ENCODE data around the gene TYW1. TPM values are rescaled to one million over a fixed set of nuclear protein-coding genes. Genes with fewer than 3 reads are reported as not detected.
"Not testable (repeated sequence)": the region's sequence is repeated elsewhere in the genome, so short reads cannot be mapped to it uniquely, and the experiment has no call there.

TYW1 gene
- total RNA-seq, 1 donor from 2014 or later: 15.4 TPM

- H3K27ac ChIP-seq; DNase-seq; H3K4me1 ChIP-seq; H3K9me3 ChIP-seq; H3K36me3 ChIP-seq; intact Hi-C loops (cut with DNase I); H3K4me3 ChIP-seq; H3K27me3 ChIP-seq (ENCODE audit: low read depth): not testable (repeated sequence)
- ATAC-seq: peak in 1 of 2 donors; percentile 55
- peak; percentile 21 for TF ChIP-seq CTCF (IDR thresholded peaks at IDR 0.05)
Measured at GRCh38 chr7:67176730-67177129, 180.1 kb downstream of the TYW1 start.

GRCh38 chr7:67178915-67179688 is 182.5 kb downstream of the TYW1 start:
- intact Hi-C loops (cut with DNase I); H3K27ac ChIP-seq; H3K36me3 ChIP-seq; H3K4me1 ChIP-seq; ATAC-seq; H3K4me3 ChIP-seq; H3K9me3 ChIP-seq; DNase-seq; H3K27me3 ChIP-seq (ENCODE audit: low read depth): not testable (repeated sequence)

GRCh38 chr7:67182956-67183750 is 186.5 kb downstream of the TYW1 start:
- ATAC-seq; H3K4me1 ChIP-seq; H3K9me3 ChIP-seq; H3K36me3 ChIP-seq; DNase-seq; intact Hi-C loops (cut with DNase I); H3K4me3 ChIP-seq; H3K27me3 ChIP-seq (ENCODE audit: low read depth); H3K27ac ChIP-seq: not testable (repeated sequence)

GRCh38 chr7:67184912-67185659 is 188.5 kb downstream of the TYW1 start:
- not testable (repeated sequence) for ATAC-seq, H3K9me3 ChIP-seq

GRCh38 chr7:67185660-67186129 is 189.1 kb downstream of the TYW1 start:
- peak; percentile 61 to 77 for ATAC-seq
- H3K36me3 ChIP-seq; DNase-seq; intact Hi-C loops (cut with DNase I); H3K9me3 ChIP-seq; H3K4me3 ChIP-seq; H3K4me1 ChIP-seq; H3K27me3 ChIP-seq (ENCODE audit: low read depth); H3K27ac ChIP-seq: not testable (repeated sequence)

More at GRCh38 chr7:67184912-67185659, 188.5 kb downstream of the TYW1 start:
- H3K27me3 ChIP-seq (ENCODE audit: low read depth); H3K27ac ChIP-seq; H3K4me3 ChIP-seq; DNase-seq; H3K4me1 ChIP-seq; intact Hi-C loops (cut with DNase I); H3K36me3 ChIP-seq: not testable (repeated sequence)

GRCh38 chr7:67189160-67189559 is 192.5 kb downstream of the TYW1 start:
- H3K27ac ChIP-seq; H3K9me3 ChIP-seq; intact Hi-C loops (cut with DNase I); H3K36me3 ChIP-seq; H3K4me3 ChIP-seq; ATAC-seq; H3K4me1 ChIP-seq; DNase-seq; H3K27me3 ChIP-seq (ENCODE audit: low read depth): not testable (repeated sequence)

- H3K9me3 ChIP-seq; H3K36me3 ChIP-seq; ATAC-seq; H3K27me3 ChIP-seq (ENCODE audit: low read depth); DNase-seq; H3K4me1 ChIP-seq; intact Hi-C loops (cut with DNase I); H3K27ac ChIP-seq; H3K4me3 ChIP-seq: not testable (repeated sequence)
Measured at GRCh38 chr7:67189801-67190465, 193.3 kb downstream of the TYW1 start.

- intact Hi-C loops (cut with DNase I); ATAC-seq; H3K27me3 ChIP-seq (ENCODE audit: low read depth); H3K4me3 ChIP-seq; H3K4me1 ChIP-seq; H3K27ac ChIP-seq; H3K36me3 ChIP-seq; DNase-seq; H3K9me3 ChIP-seq: not testable (repeated sequence)
Measured at GRCh38 chr7:67191002-67191720, 194.5 kb downstream of the TYW1 start.

GRCh38 chr7:67192123-67192702 is 195.6 kb downstream of the TYW1 start:
- H3K9me3 ChIP-seq; intact Hi-C loops (cut with DNase I); ATAC-seq; H3K27me3 ChIP-seq (ENCODE audit: low read depth); H3K27ac ChIP-seq; H3K4me1 ChIP-seq; DNase-seq; H3K36me3 ChIP-seq; H3K4me3 ChIP-seq: not testable (repeated sequence)

- H3K36me3 ChIP-seq; H3K27ac ChIP-seq; H3K9me3 ChIP-seq; intact Hi-C loops (cut with DNase I); H3K4me3 ChIP-seq; DNase-seq; H3K4me1 ChIP-seq; H3K27me3 ChIP-seq (ENCODE audit: low read depth): not testable (repeated sequence)
- ATAC-seq: peak; percentile 50 to 63
Measured at GRCh38 chr7:67192889-67193613, 196.4 kb downstream of the TYW1 start.
